Stimulated activated CD8-positive, alpha-beta memory T cell treated with anti-CD3 and anti-CD28 coated beads, Interleukin-7, amount 100 ng/mL, for 4 hours (primary cell): Measurements from ENCODE around the gene PTGIS.

Source experiments
- DNase-seq, 2 donors: peaks; one replicate each; pipeline ENCODE4 v3.0.0-alpha.2; 2020; ENCODE audit warnings: low read depth in 2 of 2

PTGIS gene

DNA sequence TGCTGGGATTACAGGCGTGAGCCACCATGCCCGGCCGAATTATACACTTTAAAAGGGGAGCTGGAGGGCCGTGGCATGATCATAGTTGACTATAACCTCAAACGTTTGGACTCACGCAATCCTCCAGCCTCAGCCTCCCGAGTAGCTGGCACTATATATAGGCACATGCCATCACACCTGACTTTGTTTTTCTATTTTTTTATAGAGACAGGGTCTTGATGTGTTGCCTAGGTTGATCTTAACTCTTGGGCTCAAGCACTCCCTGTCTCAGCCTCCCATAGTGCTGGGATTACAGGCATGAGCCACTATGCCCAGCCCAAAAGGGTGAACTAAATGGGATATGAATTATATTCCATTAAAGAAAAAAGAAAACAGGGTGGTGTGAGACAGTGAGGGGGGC lies 7.8 kb downstream of the PTGIS start:
- DNase-seq, result no peak

- no peak for DNase-seq
These were observed 8.4 kb downstream of the PTGIS start for GRCh38 chr20:49559411-49560081.

- no peak for DNase-seq
These were observed 9.1 kb downstream of the PTGIS start for GRCh38 chr20:49558826-49559225.

DNA sequence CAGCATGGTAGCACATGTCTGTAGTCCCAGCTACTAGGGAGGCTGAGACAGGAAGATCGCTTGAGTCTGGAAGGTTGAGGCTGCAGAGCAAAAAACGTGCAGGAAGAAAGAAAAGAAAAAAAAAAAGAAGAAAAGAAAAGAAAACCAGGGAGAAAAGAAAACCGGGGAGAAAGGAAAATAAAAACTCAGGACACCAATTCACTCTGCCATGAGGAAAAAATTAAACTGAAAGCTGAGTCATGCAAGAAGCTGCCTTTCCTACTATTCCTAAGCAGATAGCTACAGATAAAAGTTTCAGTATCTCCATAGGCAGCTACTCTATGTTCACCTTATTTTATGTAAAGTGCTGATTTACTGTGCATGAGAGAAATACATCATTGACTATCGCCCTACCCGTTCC lies 10.5 kb downstream of the PTGIS start:
- DNase-seq, result no peak

DNA sequence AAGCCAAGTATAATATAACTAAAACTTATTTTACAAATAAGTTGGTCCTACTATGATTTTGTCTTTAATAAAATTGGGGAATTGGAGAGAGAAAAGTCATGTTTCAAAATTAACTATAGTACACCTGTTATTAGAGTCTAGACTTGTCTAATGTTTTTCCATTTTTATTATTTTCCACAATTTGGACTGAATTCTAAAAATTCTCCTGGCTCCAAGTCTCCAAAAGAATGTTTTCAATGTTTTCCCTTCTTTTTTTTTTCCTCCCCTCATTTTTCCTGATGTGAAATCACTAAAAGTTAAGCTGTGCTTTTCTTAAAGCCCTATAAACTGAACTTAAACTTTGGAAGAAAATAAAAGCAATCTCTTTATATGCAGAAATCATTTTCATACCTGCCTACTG lies 11.3 kb downstream of the PTGIS start:
- no peak for DNase-seq

GRCh38 chr20:49549801-49550551 lies 18.0 kb downstream of the PTGIS start:
- no peak for DNase-seq

DNA sequence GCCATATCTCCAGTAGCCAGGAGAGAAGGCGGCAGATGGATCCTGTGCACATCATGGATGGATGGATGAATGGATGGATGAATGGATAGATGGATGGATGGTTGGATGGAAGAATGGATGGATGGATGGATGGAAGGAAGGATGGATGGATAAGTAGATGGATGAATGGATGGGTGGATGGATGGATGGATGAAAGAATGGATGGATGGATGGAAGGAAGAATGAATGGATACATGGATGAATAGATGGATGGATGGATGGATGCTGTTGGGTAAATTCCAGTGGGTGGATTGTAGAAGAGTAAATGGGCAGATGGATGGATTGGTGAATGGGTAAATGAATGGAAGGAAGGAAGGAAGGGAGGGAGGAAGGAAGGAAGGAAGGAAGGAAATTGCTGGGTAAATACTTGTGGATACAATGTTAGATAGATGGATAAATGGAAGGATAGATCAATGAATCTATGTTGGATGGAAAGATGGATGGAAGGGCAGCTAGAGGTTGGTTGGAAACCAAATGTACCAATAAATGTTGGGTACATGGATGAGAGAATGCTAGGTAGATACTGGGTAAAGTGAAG lies 19.5 kb downstream of the PTGIS start:
- DNase-seq, result no peak

DNA sequence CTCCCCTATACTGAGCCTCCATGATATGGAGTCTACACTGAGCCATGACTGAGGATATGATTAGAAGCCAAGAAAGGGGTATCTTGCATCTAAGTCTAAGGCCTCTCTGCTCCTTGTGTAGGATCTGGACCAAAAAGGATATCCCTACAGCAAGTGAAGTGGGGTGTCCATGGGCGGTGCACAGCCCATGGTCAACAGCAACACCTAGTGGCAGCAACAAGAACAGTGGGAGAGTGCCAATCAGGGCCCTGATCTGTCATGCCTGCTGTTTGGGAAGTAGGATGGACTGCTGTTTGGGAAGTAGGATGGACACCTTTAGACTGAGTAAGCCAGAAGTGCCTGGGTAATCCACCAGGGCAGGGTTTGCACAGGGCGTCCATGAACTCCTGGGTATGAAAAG lies 22.4 kb downstream of the PTGIS start:
- DNase-seq, result no peak

DNA sequence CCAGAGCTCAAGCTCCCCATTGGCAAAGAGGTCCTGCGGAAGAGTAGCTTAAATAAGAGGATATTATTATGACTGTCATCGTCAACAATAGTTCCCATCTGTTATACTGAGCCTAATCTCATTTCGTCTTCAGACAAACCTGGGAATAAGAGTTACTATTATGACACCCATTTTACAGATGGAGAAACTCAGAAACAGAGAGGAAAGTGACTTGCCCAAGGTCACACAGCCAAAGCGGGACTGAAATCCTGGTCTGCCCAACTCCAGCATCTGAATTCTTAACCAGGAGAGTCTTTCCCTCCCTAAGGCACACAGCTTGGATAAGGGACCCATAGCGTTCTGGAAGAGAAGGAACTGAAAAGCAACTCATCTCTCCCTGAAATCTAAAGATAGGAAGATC lies 23.4 kb downstream of the PTGIS start:
- no peak for DNase-seq

DNA sequence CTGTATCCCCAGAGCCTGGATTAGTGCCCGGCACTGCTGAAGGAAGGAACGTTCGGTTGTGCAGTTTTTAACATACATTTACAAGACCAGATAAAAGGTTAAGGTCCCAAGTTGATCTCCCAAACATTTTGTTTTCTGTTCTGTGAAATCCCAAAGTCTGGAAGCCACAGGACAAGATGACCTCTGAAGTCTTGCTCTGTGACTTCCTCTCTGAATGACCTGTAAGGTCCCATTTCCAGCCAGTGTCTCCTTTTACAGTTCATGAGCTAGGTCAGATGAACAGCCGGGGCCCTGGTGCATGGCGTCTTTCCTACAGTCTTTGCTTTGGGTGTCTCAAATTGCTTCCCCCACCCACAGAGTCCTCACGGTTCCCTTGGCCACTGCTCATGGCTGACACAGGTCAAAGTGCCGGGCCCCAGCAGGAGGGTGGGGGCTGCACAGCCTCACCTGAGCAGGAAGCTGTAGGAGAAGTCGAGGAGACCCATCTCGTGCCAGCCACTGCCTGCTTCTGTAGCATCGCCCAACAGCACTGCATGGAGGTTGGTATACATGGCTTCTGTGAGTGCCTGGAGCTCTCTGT lies 24.0 kb downstream of the PTGIS start:
- DNase-seq, result no peak

DNA sequence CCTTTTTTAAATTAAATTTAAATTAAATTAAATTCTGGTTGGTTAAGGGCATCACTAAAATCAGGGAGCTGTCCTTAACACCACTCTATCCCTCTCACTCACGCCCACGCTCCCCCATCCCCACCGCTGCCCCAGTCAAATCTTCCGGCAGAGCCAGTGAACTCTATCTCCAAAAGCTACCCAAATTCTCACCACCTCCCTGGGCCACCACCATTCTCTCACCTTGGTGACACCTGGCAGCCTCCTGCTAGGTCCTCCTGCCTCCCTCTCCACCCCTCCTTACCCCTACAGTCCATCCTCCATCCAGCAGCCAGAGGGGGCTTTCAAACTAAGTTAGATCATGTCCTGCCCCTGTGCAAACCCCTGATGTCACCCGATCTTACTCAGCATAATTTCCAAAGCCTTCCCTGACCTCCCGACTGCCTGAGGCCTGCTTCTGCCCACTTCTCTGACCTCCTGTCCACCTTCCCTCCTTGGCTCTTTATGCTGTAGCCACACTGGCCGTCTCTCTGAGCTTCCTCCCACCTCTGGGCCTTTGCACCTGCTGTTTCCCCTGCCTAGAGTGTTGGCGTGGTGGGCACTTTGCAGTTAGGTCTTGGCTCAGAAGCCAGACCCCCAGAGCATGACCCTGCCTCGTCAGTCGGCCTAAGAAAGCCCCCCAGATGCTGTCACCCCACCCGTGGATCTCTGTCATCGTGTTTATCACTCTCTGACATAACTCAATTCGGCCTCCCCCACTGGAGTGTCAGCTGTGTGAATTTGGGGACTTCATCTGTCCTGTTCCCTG lies 24.7 kb downstream of the PTGIS start:
- no peak for DNase-seq

GRCh38 chr20:49542514-49542991 lies 25.4 kb downstream of the PTGIS start:
- DNase-seq, result no peak

GRCh38 chr20:49541733-49542513 lies 26.0 kb downstream of the PTGIS start:
- peak; percentile 33 to 48 for DNase-seq

DNA sequence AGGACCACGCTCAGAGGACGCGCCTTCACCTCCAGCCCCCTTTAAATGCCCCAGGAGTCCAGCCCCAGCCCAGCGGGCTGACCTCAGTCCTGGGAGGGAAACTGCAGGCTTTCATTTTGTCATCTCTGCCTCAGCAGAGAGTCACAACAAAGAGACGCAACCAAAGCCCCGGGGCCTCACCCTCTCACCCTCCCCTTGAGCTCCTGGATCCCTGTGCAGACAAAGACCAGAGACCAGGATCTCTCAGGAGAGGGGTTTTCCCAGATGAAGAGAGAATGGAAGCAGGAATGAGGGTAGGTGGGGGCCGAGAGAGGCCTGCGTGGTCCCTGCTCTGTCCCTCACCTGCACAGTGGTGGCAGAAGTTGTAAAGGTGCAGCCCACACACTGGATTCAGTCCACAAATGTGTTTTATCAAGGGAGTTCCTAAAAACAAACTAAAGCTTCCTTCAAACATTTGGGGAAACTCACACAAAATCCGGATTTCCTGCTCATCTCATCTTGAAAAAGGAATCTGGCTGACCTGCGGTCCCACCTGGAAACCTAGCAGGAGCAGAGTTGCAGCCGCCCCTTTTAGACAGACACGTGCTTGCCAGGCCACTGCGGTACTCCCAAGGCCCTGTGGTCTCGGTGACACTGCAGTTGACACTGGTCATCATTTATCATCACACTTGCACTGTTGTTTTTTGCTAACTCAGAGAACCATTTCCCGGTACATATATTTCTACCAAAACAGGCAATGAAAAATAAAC lies 27.1 kb downstream of the PTGIS start:
- no peak for DNase-seq

GRCh38 chr20:49540232-49540620 lies 27.7 kb downstream of the PTGIS start:
- DNase-seq, result no peak

- no peak for DNase-seq
These were observed 28.3 kb downstream of the PTGIS start for GRCh38 chr20:49539481-49540231.

- DNase-seq, result no peak
These were observed 29.0 kb downstream of the PTGIS start for GRCh38 chr20:49538950-49539349.

DNA sequence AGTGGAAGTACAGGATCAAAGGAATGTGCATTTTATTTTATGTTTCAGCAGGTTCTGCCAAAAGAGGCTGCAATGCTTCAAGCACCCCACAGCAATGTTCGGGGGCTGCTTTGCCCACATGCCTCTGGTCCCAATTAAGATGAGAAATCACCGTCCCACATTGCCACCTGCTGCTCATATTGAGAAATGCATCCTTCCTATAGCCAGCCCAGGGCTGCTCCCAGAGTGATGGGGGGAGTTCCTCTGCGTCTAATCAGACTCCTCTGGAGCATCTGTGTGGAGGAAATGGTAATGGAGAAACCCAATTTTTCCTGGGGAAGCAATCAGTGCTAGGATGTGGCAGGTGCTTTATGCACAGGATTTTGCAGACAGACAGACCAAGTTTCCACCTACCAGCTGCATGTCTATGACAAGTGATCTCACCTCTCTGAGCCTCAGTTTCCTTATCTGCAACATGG lies 33.7 kb downstream of the PTGIS start:
- peak; percentile 18 to 28 for DNase-seq

- no peak for DNase-seq
These were observed 35.5 kb downstream of the PTGIS start for GRCh38 chr20:49532285-49532946.
